ENCODE results near the gene ARL15.

GRCh38 chr5:54325272-54325609 lies 14.9 kb upstream of the ARL15 start:
- TF ChIP-seq, protein P1, sequence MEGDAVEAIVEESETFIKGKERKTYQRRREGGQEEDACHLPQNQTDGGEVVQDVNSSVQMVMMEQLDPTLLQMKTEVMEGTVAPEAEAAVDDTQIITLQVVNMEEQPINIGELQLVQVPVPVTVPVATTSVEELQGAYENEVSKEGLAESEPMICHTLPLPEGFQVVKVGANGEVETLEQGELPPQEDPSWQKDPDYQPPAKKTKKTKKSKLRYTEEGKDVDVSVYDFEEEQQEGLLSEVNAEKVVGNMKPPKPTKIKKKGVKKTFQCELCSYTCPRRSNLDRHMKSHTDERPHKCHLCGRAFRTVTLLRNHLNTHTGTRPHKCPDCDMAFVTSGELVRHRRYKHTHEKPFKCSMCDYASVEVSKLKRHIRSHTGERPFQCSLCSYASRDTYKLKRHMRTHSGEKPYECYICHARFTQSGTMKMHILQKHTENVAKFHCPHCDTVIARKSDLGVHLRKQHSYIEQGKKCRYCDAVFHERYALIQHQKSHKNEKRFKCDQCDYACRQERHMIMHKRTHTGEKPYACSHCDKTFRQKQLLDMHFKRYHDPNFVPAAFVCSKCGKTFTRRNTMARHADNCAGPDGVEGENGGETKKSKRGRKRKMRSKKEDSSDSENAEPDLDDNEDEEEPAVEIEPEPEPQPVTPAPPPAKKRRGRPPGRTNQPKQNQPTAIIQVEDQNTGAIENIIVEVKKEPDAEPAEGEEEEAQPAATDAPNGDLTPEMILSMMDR (IDR thresholded peaks at IDR 0.05): no peak
- TF ChIP-seq POLR2A (IDR thresholded peaks at IDR 0.05) (no peak), EP300 (IDR thresholded peaks at IDR 0.05) (no peak), POLR2AphosphoS5 (IDR thresholded peaks at IDR 0.05) (no peak)

All from upper lobe of left lung (tissue), 4 donors.